Activated naive CD4-positive, alpha-beta T cell treated with anti-CD3 and anti-CD28 coated beads for 36 hours (primary cell): ENCODE results near the gene BTG2. TPM values are rescaled to one million over a fixed set of nuclear protein-coding genes. Genes with fewer than 3 reads are reported as not detected.
"Not testable (repeated sequence)": the region's sequence is repeated elsewhere in the genome, so short reads cannot be mapped to it uniquely, and the experiment has no call there.

Source experiments
- CTCF ChIA-PET: fragments of 350-600 bp; sonication (Branson Sonifier 250); formaldehyde crosslinking; loops from one replicate; lab custom pipeline; 2021; ENCODE audit warnings: antibody characterized with exemption; lab: Charles Lee
- DNase-seq: peaks from one replicate; pipeline ENCODE4 v3.0.0-alpha.2; 2020
- H3K27ac Mint-ChIP-seq: one replicate; pipeline ENCODE4 v1.8.0; 2021; ENCODE audit warnings: mild to moderate bottlenecking, mixed read lengths
- H3K27me3 Mint-ChIP-seq: one replicate; pipeline ENCODE4 v1.8.0; 2021; ENCODE audit warnings: low read depth, mixed read lengths
- H3K36me3 Mint-ChIP-seq: one replicate; pipeline ENCODE4 v1.8.0; 2021; ENCODE audit warnings: low read depth, mixed read lengths
- H3K4me1 Mint-ChIP-seq: one replicate; pipeline ENCODE4 v1.8.0; 2021; ENCODE audit warnings: low read depth, mixed read lengths
- H3K4me3 Mint-ChIP-seq: one replicate; pipeline ENCODE4 v1.8.0; 2021; ENCODE audit warnings: mild to moderate bottlenecking, moderate library complexity, mixed read lengths
- H3K9me3 Mint-ChIP-seq: one replicate; pipeline ENCODE4 v1.8.0; 2021; ENCODE audit warnings: mixed read lengths
- intact Hi-C: fragments of 100-400 bp; cut with micrococcal nuclease; formaldehyde crosslinking; loops from one replicate; pipeline ENCODE4 v1.15.1; 2023
- total RNA-seq, 2 experiments: library from RNA; stranded (reverse); gene quantifications; one replicate each; pipeline ENCODE4 v1.2.3, GENCODE V29; 2021

Gene BTG2
- total RNA-seq, 2 experiments from 2014 or later: 106 to 109 TPM

GRCh38 chr1:203308328-203308922 is 3.1 kb downstream of the BTG2 start:
- peak overlapping the region; percentile 94 for H3K27ac Mint-ChIP-seq
- no peaks in the 10 kb centered on the region for H3K9me3 Mint-ChIP-seq
- peaks cover 55% of the 10 kb centered on the region for H3K4me1 Mint-ChIP-seq
- peak; percentile 12 for DNase-seq
- intact Hi-C loops: loop anchor here (5.0 kb wide), 2 partner anchors 351 to 489 kb away; partner anchors contain the start of genes ADIPOR1, ZBED6 and ZC3H11A
- CTCF ChIA-PET: interaction anchor here (1.5 to 9.3 kb wide), 7 partner anchors 10 to 36 kb away, joined by 4 to 186 read pairs (median 39); no protein-coding TSS in a partner anchor
- no peaks in the 10 kb centered on the region for H3K27me3 Mint-ChIP-seq
- H3K4me3 Mint-ChIP-seq: peak overlapping the region; percentile 97
- H3K36me3 Mint-ChIP-seq: peaks cover 60% of the 10 kb centered on the region

GRCh38 chr1:203308923-203309331 is 3.6 kb downstream of the BTG2 start:
- Mint-ChIP-seq H3K36me3 (peaks cover 64% of the 10 kb centered on the region), H3K4me1 (peaks cover 53% of the 10 kb centered on the region), H3K27ac (peak overlapping the region; percentile 94), H3K9me3 (no peaks in the 10 kb centered on the region), H3K27me3 (no peaks in the 10 kb centered on the region), H3K4me3 (peak overlapping the region; percentile 97)
- CTCF ChIA-PET: interaction anchor here (0.8 to 9.3 kb wide), 6 partner anchors 14 to 179 kb away, joined by 4 to 186 read pairs (median 66); no protein-coding TSS in a partner anchor
- intact Hi-C loops: loop anchor here (5.0 kb wide), 2 partner anchors 352 to 488 kb away; partner anchors contain the start of genes ADIPOR1, ZBED6 and ZC3H11A
- DNase-seq: peak; percentile 25

- H3K27me3 Mint-ChIP-seq: no peaks in the 10 kb centered on the region
- peak overlapping the region; percentile 44 for H3K27ac Mint-ChIP-seq
- H3K36me3 Mint-ChIP-seq: peaks cover 57% of the 10 kb centered on the region
- CTCF ChIA-PET: interaction anchor here (0.9 to 9.3 kb wide), 4 partner anchors 12 to 39 kb away, joined by 3 to 186 read pairs (median 114); no protein-coding TSS in a partner anchor
- no peak overlapping the region for H3K4me3 Mint-ChIP-seq
- intact Hi-C loops: no loop called here
- H3K4me1 Mint-ChIP-seq: peaks cover 48% of the 10 kb centered on the region
- DNase-seq: no peak
- H3K9me3 Mint-ChIP-seq: no peaks in the 10 kb centered on the region
Observed at GRCh38 chr1:203311368-203312301, 6.3 kb downstream of the BTG2 start.

GRCh38 chr1:203314025-203314759 is 8.9 kb downstream of the BTG2 start:
- not testable (repeated sequence) for H3K27me3 Mint-ChIP-seq
- CTCF ChIA-PET: interaction anchor here (0.7 to 9.3 kb wide), 3 partner anchors 10 to 174 kb away, joined by 10 to 186 read pairs (median 135); no protein-coding TSS in a partner anchor

GRCh38 chr1:203316626-203317093 is 11.3 kb downstream of the BTG2 start:
- H3K36me3 Mint-ChIP-seq: peaks cover 10% of the 10 kb centered on the region
- no peaks in the 10 kb centered on the region for H3K27me3 Mint-ChIP-seq
- CTCF ChIA-PET: interaction anchor here (0.7 to 2.3 kb wide), 4 partner anchors 10 to 49 kb away, joined by 3 to 12 read pairs (median 5); no protein-coding TSS in a partner anchor
- no peak overlapping the region for H3K4me3 Mint-ChIP-seq
- intact Hi-C loops: no loop called here
- no peak for DNase-seq
- peak overlapping the region; percentile 16 for H3K27ac Mint-ChIP-seq
- H3K9me3 Mint-ChIP-seq: no peaks in the 10 kb centered on the region
- H3K4me1 Mint-ChIP-seq: peaks cover 43% of the 10 kb centered on the region

More at GRCh38 chr1:203314025-203314759, 8.9 kb downstream of the BTG2 start:
- intact Hi-C loops, H3K4me3 Mint-ChIP-seq, DNase-seq, H3K9me3 Mint-ChIP-seq: not testable (repeated sequence)
- peaks cover 39% of the 10 kb centered on the region for H3K4me1 Mint-ChIP-seq
- H3K27ac Mint-ChIP-seq: peak overlapping the region; percentile 39
- H3K36me3 Mint-ChIP-seq: peaks cover 31% of the 10 kb centered on the region

GRCh38 chr1:203317429-203318228 is 12.3 kb downstream of the BTG2 start:
- intact Hi-C loops: no loop called here
- DNase-seq: no peak
- Mint-ChIP-seq H3K27me3 (no peaks in the 10 kb centered on the region), H3K4me3 (no peak overlapping the region), H3K36me3 (peaks cover 10% of the 10 kb centered on the region), H3K9me3 (no peaks in the 10 kb centered on the region), H3K27ac (no peak overlapping the region), H3K4me1 (peaks cover 51% of the 10 kb centered on the region)
- CTCF ChIA-PET: interaction anchor here (0.7 kb wide), 1 partner anchor 10 kb away, joined by 3 read pairs; no protein-coding TSS in a partner anchor

GRCh38 chr1:203318229-203318517 is 12.9 kb downstream of the BTG2 start:
- H3K36me3 Mint-ChIP-seq: peaks cover 10% of the 10 kb centered on the region
- no peak for DNase-seq
- CTCF ChIA-PET: interaction anchor here (0.7 kb wide), 1 partner anchor 10 kb away, joined by 3 read pairs; no protein-coding TSS in a partner anchor
- no peaks in the 10 kb centered on the region for H3K9me3 Mint-ChIP-seq
- H3K4me3 Mint-ChIP-seq: no peak overlapping the region
- H3K27me3 Mint-ChIP-seq: no peaks in the 10 kb centered on the region
- no peak overlapping the region for H3K27ac Mint-ChIP-seq
- peaks cover 56% of the 10 kb centered on the region for H3K4me1 Mint-ChIP-seq
- intact Hi-C loops: no loop called here

GRCh38 chr1:203320591-203321272 is 15.4 kb downstream of the BTG2 start:
- peak overlapping the region; percentile 40 for H3K4me3 Mint-ChIP-seq
- H3K4me1 Mint-ChIP-seq: peaks cover 76% of the 10 kb centered on the region
- H3K27ac Mint-ChIP-seq: peak overlapping the region; percentile 88
- DNase-seq: peak; percentile 84
- no peaks in the 10 kb centered on the region for H3K36me3 Mint-ChIP-seq
- no peaks in the 10 kb centered on the region for H3K27me3 Mint-ChIP-seq
- CTCF ChIA-PET: interaction anchor here (0.8 to 9.8 kb wide), 9 partner anchors 12 to 51 kb away, joined by 3 to 188 read pairs (median 12); partner anchors contain the start of gene BTG2
- intact Hi-C loops: loop anchor here (1.0 to 10.0 kb wide), 3 partner anchors 33 to 516 kb away; partner anchors contain the start of genes KDM5B and LAX1
- no peaks in the 10 kb centered on the region for H3K9me3 Mint-ChIP-seq

GRCh38 chr1:203321273-203322052 is 16.1 kb downstream of the BTG2 start:
- Mint-ChIP-seq H3K27me3 (no peaks in the 10 kb centered on the region), H3K27ac (peak overlapping the region; percentile 88), H3K9me3 (no peaks in the 10 kb centered on the region), H3K4me3 (peak overlapping the region; percentile 40), H3K4me1 (peaks cover 83% of the 10 kb centered on the region), H3K36me3 (no peaks in the 10 kb centered on the region)
- DNase-seq: no peak
- CTCF ChIA-PET: interaction anchor here (0.8 to 9.8 kb wide), 9 partner anchors 12 to 51 kb away, joined by 3 to 188 read pairs (median 12); partner anchors contain the start of gene BTG2
- intact Hi-C loops: loop anchor here (5.0 to 10.0 kb wide), 2 partner anchors 446 to 517 kb away; partner anchors contain the start of genes KDM5B and LAX1
